Suppressor macrophage (primary cell): Measurements from ENCODE around the gene PRDX2.
A peak's percentile ranks its signal among the peaks of the same experiment; 100 is the strongest.

Experiments
- DNase-seq, 4 experiments: peaks; one replicate each; pipeline ENCODE4 v3.0.0-alpha.2; 2020 to 2022

PRDX2 gene

GRCh38 chr19:12792051-12792852 is 9.3 kb downstream of the PRDX2 start:
- DNase-seq, result peak; percentile 66 to 83 (median 76)

- DNase-seq, result peak; percentile 99
These were observed 10.1 kb downstream of the PRDX2 start, which contains the start of gene JUNB for GRCh38 chr19:12791345-12792050. Gene JUNB (plus strand): TSS chr19:12791486. CDS start chr19:12791772, 286 bp downstream.

- DNase-seq, result peak; percentile 35 to 59 (median 54)
These were observed 10.8 kb downstream of the PRDX2 start for GRCh38 chr19:12790628-12791344.

- peak; percentile 99 to 100 (median 100) for DNase-seq
These were observed 11.5 kb downstream of the PRDX2 start for GRCh38 chr19:12789904-12790619.

GRCh38 chr19:12789098-12789903 is 12.3 kb downstream of the PRDX2 start:
- no peak for DNase-seq

GRCh38 chr19:12788682-12789097 is 12.9 kb downstream of the PRDX2 start:
- DNase-seq, result peak; percentile 87 to 94 (median 94)

- DNase-seq, result peak in 2 of 4 experiments; percentile 11 to 34
These were observed 13.4 kb downstream of the PRDX2 start for GRCh38 chr19:12788042-12788681.

- DNase-seq, result peak in 1 of 4 experiments; percentile 21
These were observed 14.1 kb downstream of the PRDX2 start for GRCh38 chr19:12787458-12787857.

GRCh38 chr19:12786952-12787351 is 14.6 kb downstream of the PRDX2 start:
- DNase-seq, result peak; percentile 44 to 68 (median 66)

GRCh38 chr19:12786141-12786870 is 15.3 kb downstream of the PRDX2 start:
- DNase-seq, result peak; percentile 97 to 99 (median 98)

- peak; percentile 85 to 93 (median 90) for DNase-seq
These were observed 16.1 kb downstream of the PRDX2 start for GRCh38 chr19:12785431-12786031.

GRCh38 chr19:12784871-12785430 is 16.6 kb downstream of the PRDX2 start:
- peak; percentile 43 to 50 (median 47) for DNase-seq

- peak in 3 of 4 experiments; percentile 31 to 42 (median 38) for DNase-seq
These were observed 17.2 kb downstream of the PRDX2 start for GRCh38 chr19:12784394-12784870.

- peak; percentile 69 to 85 (median 78) for DNase-seq
These were observed 17.7 kb downstream of the PRDX2 start for GRCh38 chr19:12783849-12784393.

- DNase-seq, result peak in 2 of 4 experiments; percentile 29 to 45
These were observed 18.2 kb downstream of the PRDX2 start for GRCh38 chr19:12783291-12783848.

- peak; percentile 97 to 99 (median 98) for DNase-seq
These were observed 18.9 kb downstream of the PRDX2 start for GRCh38 chr19:12782424-12783290.

- no peak for DNase-seq
These were observed 19.5 kb downstream of the PRDX2 start for GRCh38 chr19:12782174-12782423.
